Effector memory CD8-positive, alpha-beta T cell (primary cell): Measurements from ENCODE around the gene VPS13D.

ENCODE experiments used
- ATAC-seq: fragments of 150-1000 bp; cut with Tn5 transposase; replicated peaks from 2 replicates; pipeline ENCODE4 v1.10.0; 2021; ENCODE audit warnings: mild to moderate bottlenecking, moderate library complexity
- DNase-seq, 3 experiments: peaks; one replicate each; pipeline ENCODE4 v3.0.0; 2021
- H3K27ac Mint-ChIP-seq, 2 donors: one replicate each; pipeline ENCODE4 v1.8.0; 2022; ENCODE audit warnings: mild to moderate bottlenecking in 2 of 2, mixed read lengths in 2 of 2, moderate library complexity in 2 of 2
- H3K27me3 Mint-ChIP-seq, 2 donors: one replicate each; pipeline ENCODE4 v1.8.0; 2022; ENCODE audit warnings: mixed read lengths in 2 of 2
- H3K36me3 Mint-ChIP-seq: one replicate; pipeline ENCODE4 v1.8.0; 2022; ENCODE audit warnings: mild to moderate bottlenecking, moderate library complexity, mixed read lengths; ENCODE audit not compliant: insufficient read depth
- H3K4me1 Mint-ChIP-seq, 2 donors: one replicate each; pipeline ENCODE4 v1.8.0; 2022; ENCODE audit warnings: low read depth in 2 of 2, mixed read lengths in 2 of 2
- H3K4me3 Mint-ChIP-seq, 2 donors: one replicate each; pipeline ENCODE4 v1.8.0; 2022; ENCODE audit warnings: mild to moderate bottlenecking in 2 of 2, mixed read lengths in 2 of 2, moderate library complexity in 2 of 2
- H3K9me3 Mint-ChIP-seq, 2 donors: one replicate each; pipeline ENCODE4 v1.8.0; 2022; ENCODE audit warnings: mixed read lengths in 2 of 2
- total RNA-seq, 9 experiments: gene quantifications; one replicate each; lab custom pipeline; 2026; lab: John Stamatoyannopoulos, UW

VPS13D gene, protein sequence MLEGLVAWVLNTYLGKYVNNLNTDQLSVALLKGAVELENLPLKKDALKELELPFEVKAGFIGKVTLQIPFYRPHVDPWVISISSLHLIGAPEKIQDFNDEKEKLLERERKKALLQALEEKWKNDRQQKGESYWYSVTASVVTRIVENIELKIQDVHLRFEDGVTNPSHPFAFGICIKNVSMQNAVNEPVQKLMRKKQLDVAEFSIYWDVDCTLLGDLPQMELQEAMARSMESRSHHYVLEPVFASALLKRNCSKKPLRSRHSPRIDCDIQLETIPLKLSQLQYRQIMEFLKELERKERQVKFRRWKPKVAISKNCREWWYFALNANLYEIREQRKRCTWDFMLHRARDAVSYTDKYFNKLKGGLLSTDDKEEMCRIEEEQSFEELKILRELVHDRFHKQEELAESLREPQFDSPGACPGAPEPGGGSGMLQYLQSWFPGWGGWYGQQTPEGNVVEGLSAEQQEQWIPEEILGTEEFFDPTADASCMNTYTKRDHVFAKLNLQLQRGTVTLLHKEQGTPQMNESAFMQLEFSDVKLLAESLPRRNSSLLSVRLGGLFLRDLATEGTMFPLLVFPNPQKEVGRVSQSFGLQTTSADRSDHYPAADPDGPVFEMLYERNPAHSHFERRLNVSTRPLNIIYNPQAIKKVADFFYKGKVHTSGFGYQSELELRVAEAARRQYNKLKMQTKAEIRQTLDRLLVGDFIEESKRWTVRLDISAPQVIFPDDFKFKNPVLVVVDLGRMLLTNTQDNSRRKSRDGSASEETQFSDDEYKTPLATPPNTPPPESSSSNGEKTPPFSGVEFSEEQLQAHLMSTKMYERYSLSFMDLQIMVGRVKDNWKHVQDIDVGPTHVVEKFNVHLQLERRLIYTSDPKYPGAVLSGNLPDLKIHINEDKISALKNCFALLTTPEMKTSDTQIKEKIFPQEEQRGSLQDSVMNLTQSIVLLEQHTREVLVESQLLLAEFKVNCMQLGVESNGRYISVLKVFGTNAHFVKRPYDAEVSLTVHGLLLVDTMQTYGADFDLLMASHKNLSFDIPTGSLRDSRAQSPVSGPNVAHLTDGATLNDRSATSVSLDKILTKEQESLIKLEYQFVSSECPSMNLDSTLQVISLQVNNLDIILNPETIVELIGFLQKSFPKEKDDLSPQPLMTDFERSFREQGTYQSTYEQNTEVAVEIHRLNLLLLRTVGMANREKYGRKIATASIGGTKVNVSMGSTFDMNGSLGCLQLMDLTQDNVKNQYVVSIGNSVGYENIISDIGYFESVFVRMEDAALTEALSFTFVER (N-terminal part only)
- 140 to 543 (median 312) reads per million in 9 experiments for total RNA-seq

DNA sequence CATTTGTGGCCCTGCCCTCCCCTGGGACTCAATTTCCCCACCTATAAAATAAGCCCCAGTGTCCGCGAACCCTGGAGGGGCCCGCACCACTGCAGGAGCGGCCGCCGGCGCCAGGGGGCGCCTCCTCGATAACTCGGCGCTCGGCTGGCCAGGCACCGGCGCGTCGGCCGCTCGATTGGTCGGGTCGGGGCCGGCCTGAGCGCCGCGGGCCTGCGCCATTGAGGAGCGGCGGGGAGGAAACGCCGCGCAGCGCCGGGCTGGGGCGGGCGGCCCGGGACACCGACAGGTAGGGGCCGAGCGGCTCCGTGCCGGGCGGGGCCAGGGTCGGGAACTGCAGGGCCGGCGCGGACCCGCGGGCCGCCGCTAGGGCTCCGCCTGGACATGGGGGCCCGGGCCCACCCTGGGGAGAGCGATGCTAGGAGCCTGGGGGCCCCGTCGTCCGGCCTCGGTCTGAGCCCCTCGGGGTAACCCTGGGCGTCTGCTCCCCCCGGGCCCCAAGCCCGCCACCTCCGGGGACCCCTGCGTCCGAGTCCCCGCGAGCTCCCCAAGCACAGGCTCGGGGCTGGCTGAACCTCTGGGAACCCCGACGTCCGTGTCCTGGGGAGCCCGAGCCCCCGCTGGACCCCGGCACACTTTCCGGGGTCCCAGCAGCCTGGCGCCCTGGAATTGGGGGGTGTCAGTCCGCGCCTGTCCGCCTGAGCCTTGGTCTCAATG, at the start of gene VPS13D:
Gene VPS13D (plus strand): TSS at position 196 of the 714 bp plus-strand sequence. CDS start 4,237 bp downstream, outside the sequence.
- Mint-ChIP-seq H3K9me3 (no peaks in the 10 kb centered on the region), H3K4me3 (peak within 1 kb of the TSS; percentile 82 to 84), H3K27me3 (no peaks in the 10 kb centered on the region), H3K4me1 (peaks cover 15 to 23% of the 10 kb centered on the region in 2 donors), H3K36me3 (peaks cover 8% of the 10 kb centered on the region), H3K27ac (peak within 1 kb of the TSS; percentile 81 to 88)
- ATAC-seq (peak; percentile 97), DNase-seq (peak; percentile 76 to 83 (median 78))

DNA sequence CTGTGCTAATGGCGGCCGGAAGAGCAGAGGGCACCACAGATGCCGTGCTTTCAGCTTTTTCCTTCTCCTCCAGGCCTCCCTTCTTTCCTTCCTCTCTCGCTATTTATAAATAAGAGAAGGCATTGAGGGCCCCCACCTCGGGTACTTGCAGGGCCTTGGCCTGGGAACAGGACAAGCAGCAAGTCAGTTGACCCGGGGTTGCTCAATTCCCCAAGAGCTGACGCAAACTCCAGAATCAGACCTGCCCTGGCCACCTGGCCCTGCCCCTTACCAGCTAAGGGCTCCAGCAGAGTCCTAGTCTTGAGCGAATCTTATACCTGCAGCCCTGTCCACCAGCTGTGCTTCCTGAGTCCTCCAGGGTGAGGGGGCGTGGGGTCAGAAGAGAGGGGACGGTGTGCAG, 49.5 kb upstream of the VPS13D start:
- H3K36me3 Mint-ChIP-seq = peaks cover 77% of the 10 kb centered on the region
- no peaks in the 10 kb centered on the region for H3K9me3 Mint-ChIP-seq
- DNase-seq (no peak), ATAC-seq (no peak)
- peaks cover 80% of the 10 kb centered on the region in 2 donors for H3K4me1 Mint-ChIP-seq
- H3K27ac Mint-ChIP-seq = peak overlapping the region; percentile 99
- H3K4me3 Mint-ChIP-seq = peak overlapping the region; percentile 6 to 88
- H3K27me3 Mint-ChIP-seq = no peaks in the 10 kb centered on the region

DNA sequence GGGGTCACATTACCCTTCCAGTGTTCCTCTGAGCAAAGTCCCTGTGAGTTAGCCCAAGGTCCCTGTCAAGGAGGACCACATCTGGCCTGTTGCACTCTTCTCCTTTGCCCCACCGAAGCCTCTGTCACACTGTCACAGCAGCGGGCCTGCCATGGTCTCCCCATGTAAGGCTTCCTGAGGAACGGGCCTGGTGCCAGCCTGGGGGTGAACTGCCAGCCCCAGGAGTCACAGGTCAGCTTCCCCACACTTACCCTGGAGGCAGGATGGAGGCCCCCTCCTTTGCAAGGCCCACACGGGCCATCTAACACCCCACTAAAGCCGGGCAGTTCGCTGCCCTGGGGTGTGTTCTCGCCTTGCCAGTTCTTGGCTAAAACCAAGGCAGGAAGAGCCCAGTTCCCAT, 48.9 kb upstream of the VPS13D start:
- DNase-seq = no peak
- Mint-ChIP-seq H3K9me3 (no peaks in the 10 kb centered on the region), H3K27me3 (no peaks in the 10 kb centered on the region), H3K4me1 (peaks cover 80% of the 10 kb centered on the region in 2 donors), H3K27ac (peak overlapping the region; percentile 99), H3K4me3 (peak overlapping the region in 1 of 2 donors; percentile 43), H3K36me3 (peaks cover 77% of the 10 kb centered on the region)
- ATAC-seq = no peak

DNA sequence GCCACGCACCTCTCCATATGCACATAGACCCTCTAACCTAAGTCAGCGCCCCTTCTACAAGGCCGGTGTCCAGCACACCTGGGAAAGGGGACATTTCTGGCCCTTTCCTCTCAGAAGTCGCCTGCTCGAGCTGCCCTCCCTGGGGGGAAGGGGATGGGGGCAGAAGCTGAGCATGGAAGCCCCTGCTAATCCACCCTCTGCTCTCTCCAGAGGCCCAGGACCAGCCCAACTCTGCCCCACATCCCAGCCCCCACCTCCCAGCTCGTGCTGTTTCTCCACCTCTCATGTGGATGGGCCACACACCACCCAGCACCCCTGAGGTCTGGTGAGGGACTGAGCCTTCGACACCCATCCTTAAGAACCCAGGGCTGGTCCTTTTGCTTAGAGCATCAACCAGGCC, 48.3 kb upstream of the VPS13D start:
- peak overlapping the region; percentile 99 for H3K27ac Mint-ChIP-seq
- no peaks in the 10 kb centered on the region for H3K27me3 Mint-ChIP-seq
- no peaks in the 10 kb centered on the region for H3K9me3 Mint-ChIP-seq
- DNase-seq = no peak
- peaks cover 77 to 79% of the 10 kb centered on the region in 2 donors for H3K4me1 Mint-ChIP-seq
- ATAC-seq = no peak
- peak overlapping the region; percentile 12 to 52 for H3K4me3 Mint-ChIP-seq
- H3K36me3 Mint-ChIP-seq = peaks cover 75% of the 10 kb centered on the region

DNA sequence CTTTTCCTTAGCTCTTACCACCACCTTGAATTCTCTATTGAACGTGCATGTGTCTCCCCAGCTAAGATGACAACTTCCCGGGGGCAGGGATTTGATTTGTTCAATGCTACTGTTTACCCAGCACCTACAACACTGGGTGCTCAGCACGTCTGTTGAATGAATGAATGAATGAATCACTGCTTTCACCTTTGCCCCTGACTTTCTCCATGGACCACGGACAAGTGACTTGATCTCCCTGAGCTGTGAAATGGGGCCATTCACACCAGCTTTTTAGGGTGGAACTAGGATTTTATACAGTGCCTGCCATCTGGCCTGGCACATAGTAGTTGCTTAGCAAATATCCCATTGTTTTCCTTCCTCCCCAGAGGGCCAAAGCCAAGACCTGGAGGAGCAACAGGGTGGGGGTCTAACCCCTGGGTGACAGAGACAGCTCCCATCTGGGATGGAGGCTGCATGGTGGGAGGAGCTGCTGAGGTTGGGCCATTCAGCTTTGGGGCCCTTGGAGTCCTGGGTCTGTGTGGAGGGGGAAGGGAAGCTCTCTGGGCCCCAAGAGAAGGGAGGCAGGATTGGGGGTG, 47.3 kb upstream of the VPS13D start:
- Mint-ChIP-seq H3K27me3 (no peaks in the 10 kb centered on the region), H3K27ac (peak overlapping the region; percentile 99), H3K4me1 (peaks cover 74 to 82% of the 10 kb centered on the region in 2 donors), H3K36me3 (peaks cover 67% of the 10 kb centered on the region), H3K4me3 (peak overlapping the region; percentile 2 to 52), H3K9me3 (no peaks in the 10 kb centered on the region)
- DNase-seq = no peak
- ATAC-seq = no peak

DNA sequence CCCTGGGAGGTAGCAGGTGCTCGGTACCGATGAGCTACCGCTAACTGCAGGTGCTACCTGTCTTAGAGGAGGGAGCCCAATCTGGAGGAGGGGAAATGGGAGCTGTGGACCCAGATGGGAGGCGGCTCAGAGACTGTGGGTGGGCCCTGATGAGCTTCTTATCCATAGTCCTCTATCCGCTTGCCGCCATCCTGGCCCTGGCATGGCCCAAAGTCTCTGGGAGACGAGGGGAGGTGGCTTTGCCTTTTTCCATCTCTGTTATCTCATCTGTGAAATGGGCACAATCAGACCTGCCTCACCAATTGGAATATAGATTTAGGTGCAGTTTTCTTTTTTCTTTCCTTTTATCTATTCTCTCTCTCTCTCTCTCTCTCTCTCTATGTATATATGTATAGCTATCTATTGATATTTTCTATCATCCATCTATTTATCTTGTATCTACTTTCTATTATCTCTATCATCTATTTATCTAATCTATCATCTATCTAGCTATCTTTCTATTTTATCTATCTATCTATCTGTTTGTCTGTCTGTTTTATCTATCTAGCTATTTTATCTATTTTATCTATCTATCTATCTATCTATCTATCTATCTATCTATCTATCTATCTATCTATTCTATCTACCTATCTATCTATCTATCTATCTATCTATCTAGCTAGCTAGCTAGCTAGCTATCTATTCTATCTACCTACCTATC, 46.6 kb upstream of the VPS13D start:
- Mint-ChIP-seq H3K4me1 (peaks cover 74 to 82% of the 10 kb centered on the region in 2 donors), H3K9me3 (no peaks in the 10 kb centered on the region), H3K36me3 (peaks cover 60% of the 10 kb centered on the region), H3K27ac (peak overlapping the region; percentile 99), H3K27me3 (no peaks in the 10 kb centered on the region), H3K4me3 (peak overlapping the region in 1 of 2 donors; percentile 29)
- no peak for DNase-seq
- ATAC-seq = no peak

DNA sequence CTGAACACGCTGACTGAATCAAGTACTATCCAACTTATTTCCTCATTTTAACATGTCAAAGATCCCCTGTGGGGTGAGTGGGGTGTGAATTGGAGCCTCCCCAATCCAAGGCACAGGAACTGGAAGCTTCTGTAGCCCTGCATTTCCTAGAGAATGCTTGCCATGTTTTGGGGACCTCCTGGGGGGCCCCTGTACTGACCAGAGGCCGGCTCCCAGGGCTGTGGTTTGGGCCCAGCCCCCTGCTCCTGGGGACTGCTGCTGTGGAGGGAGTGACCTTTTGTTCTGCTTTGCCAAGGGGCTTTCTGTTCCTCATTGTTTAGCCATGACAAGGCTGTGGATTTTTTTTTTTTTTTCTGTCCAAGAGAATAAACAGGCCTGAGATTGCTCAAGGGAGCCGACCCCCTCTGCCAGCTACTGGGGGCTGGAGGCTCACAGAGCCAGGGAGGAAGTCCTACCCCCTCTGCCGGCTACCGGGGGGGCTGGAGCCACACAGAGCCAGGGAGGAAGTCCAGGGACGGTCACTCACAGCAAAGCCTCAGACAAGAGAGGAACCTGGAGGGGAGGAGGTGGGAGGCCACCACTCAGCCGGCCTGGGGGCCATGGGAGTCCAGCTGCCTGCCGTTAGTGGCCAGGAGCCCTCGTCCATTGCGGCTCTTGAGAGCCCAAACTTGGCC, 45.7 kb upstream of the VPS13D start:
- Mint-ChIP-seq H3K27me3 (no peaks in the 10 kb centered on the region), H3K4me1 (peaks cover 70 to 81% of the 10 kb centered on the region in 2 donors), H3K4me3 (peak overlapping the region; percentile 29 to 56), H3K9me3 (no peaks in the 10 kb centered on the region), H3K36me3 (peaks cover 51% of the 10 kb centered on the region), H3K27ac (peak overlapping the region; percentile 99)
- peak; percentile 25 for ATAC-seq
- no peak for DNase-seq

DNA sequence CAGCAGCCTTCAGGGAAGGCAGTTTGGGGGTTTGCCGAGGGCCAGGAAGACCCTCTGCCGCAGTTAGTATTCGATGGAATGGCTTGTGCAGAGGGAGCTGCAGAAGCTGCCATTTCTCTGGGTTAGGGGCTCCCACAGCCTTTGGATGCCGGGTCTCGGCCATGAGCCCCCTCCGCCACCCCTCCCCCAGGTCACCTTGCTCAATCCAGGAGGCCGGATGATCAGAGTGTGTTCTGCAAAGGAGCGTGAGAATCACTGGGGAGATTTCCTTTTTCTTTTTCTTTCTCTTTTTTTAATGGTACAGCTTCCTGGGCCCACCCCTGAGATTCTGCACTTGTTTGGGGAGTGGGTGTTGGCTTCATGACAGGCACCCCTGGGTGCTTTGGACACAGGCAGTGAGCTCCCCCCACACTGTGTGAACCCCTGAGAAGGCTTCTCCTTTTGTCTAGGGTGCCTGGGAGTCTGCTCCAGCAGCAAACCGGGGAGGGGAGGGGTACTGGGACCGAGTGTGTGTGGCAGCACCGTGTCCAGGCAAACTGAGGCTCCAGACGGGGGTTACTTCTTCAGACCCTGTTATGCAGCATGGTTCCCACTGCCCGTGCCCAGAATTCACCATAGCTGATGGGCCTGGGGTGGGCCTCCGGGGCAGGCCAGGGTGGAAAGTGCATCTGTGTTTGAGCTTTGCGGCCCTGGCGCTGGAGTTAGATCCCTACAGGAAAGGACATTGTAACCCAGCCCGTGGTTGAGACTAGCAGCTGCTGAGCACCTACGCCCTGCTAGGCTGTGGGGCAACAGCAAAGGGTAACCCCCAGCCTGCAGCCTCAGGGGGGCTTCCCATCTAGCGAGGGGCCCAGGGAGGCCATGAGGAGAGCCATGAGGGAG, 44.6 kb upstream of the VPS13D start:
- DNase-seq (no peak), ATAC-seq (no peak)
- peak overlapping the region; percentile 43 to 56 for H3K4me3 Mint-ChIP-seq
- H3K4me1 Mint-ChIP-seq = peaks cover 72 to 83% of the 10 kb centered on the region in 2 donors
- peaks cover 40% of the 10 kb centered on the region for H3K36me3 Mint-ChIP-seq
- no peaks in the 10 kb centered on the region for H3K27me3 Mint-ChIP-seq
- H3K9me3 Mint-ChIP-seq = no peaks in the 10 kb centered on the region
- H3K27ac Mint-ChIP-seq = peak overlapping the region; percentile 99

DNA sequence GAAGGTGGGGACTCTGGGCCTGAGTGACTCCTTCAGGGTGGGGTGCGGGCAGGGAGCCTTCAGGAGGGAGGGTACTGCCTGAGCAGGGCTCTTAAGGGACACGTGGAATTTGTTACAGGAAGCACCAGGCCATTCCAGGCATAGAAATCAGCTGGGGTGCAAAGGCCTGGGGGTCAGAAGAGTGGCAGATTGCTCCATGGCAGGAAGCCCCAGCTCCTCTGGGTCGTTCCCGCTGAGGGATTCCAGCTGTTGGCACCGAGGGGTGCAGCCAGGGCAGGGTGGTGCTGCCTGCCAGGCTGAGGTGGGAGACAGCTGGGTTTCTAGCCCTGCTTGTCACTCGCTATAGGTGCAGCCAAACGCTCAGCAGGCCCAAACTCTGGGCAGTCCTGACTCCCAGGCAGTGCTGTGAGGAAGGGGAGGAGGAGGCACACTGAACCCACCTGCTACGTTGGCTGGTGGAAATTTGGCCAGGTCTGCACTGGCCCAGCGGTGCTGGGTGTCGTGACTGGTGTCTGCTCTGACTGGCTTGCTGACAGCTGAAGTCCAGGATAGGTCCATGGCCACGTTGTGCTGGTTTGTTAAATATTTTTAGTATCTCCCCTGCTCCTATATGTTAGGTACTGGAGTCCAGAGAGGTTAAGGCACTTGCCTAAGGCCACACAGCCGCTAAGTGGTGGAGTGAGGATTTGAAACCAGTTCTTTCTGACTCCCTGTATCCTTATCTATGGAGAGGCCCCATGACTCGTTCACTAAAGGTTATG, 43.7 kb upstream of the VPS13D start:
- Mint-ChIP-seq H3K9me3 (no peaks in the 10 kb centered on the region), H3K4me1 (peaks cover 76 to 80% of the 10 kb centered on the region in 2 donors), H3K27ac (peak overlapping the region; percentile 99), H3K36me3 (peaks cover 41% of the 10 kb centered on the region), H3K27me3 (no peaks in the 10 kb centered on the region), H3K4me3 (peak overlapping the region; percentile 43 to 56)
- no peak for ATAC-seq
- DNase-seq = no peak

DNA sequence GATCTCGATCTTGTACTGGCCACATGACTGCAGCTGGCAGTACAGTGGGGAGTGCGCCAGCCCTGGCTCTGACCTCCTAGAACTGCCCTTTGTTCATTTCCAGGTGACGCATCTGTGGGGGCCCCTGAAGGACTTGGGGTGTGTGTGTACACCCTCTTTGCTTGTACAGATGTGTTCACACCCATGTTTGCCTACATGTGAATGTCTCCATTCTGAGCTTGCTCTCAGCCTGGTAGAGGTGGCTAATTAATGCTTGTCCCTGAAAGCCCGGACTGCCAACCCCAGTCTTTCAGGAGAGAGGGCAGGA, 43.2 kb upstream of the VPS13D start:
- DNase-seq (no peak), ATAC-seq (no peak)
- H3K9me3 Mint-ChIP-seq = no peaks in the 10 kb centered on the region
- H3K4me1 Mint-ChIP-seq = peaks cover 71 to 77% of the 10 kb centered on the region in 2 donors
- H3K27me3 Mint-ChIP-seq = no peaks in the 10 kb centered on the region
- H3K4me3 Mint-ChIP-seq = peak overlapping the region in 1 of 2 donors; percentile 29
- H3K36me3 Mint-ChIP-seq = peaks cover 46% of the 10 kb centered on the region
- H3K27ac Mint-ChIP-seq = peak overlapping the region; percentile 99
